Measurements from ENCODE around the gene CASP8AP2. TPM values are rescaled to one million over a fixed set of nuclear protein-coding genes. Genes with fewer than 3 reads are reported as not detected.
"Not testable (repeated sequence)": the region's sequence is repeated elsewhere in the genome, so short reads cannot be mapped to it uniquely, and the experiment has no call there.

The CASP8AP2 gene
- total RNA-seq, 4 donors from 2014 or later = 8.4 to 12.9 (median 10.1) TPM

- TF ChIP-seq POLR2A (IDR thresholded peaks at IDR 0.05) (no peak), CTCF (IDR thresholded peaks at IDR 0.05) (no peak)
- no peak for DNase-seq (ENCODE audit: low spot score in 2 of 2)
- no peak overlapping the region for H3K4me3 ChIP-seq (ENCODE audit: low read depth, poor library complexity, severe bottlenecking)
- 79 to 88% methylated on average over 7 of the region's 7 CpGs for WGBS, 2 donors
- intact Hi-C loops (cut with DNase I; ENCODE audit: low total_unique reads) = no loop called here
Observed at GRCh38 chr6:89888138-89888514, 58.4 kb downstream of the CASP8AP2 start.

GRCh38 chr6:89888871-89889270 lies 59.2 kb downstream of the CASP8AP2 start:
- intact Hi-C loops (cut with DNase I; ENCODE audit: low total_unique reads) = no loop called here
- 74 to 78% methylated on average over 3 of the region's 3 CpGs for WGBS, 2 donors

GRCh38 chr6:89890845-89891528 lies 61.3 kb downstream of the CASP8AP2 start:
- intact Hi-C loops (cut with DNase I; ENCODE audit: low total_unique reads); DNase-seq (ENCODE audit: low spot score in 2 of 2); H3K4me3 ChIP-seq (ENCODE audit: low read depth, poor library complexity, severe bottlenecking): not testable (repeated sequence)
- 4 to 6% methylated on average over 11 of the region's 11 CpGs for WGBS, 2 donors

More at GRCh38 chr6:89888871-89889270, 59.2 kb downstream of the CASP8AP2 start:
- DNase-seq (ENCODE audit: low spot score in 2 of 2) = no peak
- H3K4me3 ChIP-seq (ENCODE audit: low read depth, poor library complexity, severe bottlenecking) = no peak overlapping the region
- no peak for TF ChIP-seq CTCF (IDR thresholded peaks at IDR 0.05)
- no peak for TF ChIP-seq POLR2A (IDR thresholded peaks at IDR 0.05)

- intact Hi-C loops (cut with DNase I; ENCODE audit: low total_unique reads); DNase-seq (ENCODE audit: low spot score in 2 of 2); H3K4me3 ChIP-seq (ENCODE audit: low read depth, poor library complexity, severe bottlenecking): not testable (repeated sequence)
- 83 to 89% methylated on average over 8 of the region's 8 CpGs for WGBS, 2 donors
Observed at GRCh38 chr6:89892577-89892976, 62.9 kb downstream of the CASP8AP2 start.

- TF ChIP-seq POLR2A (IDR thresholded peaks at IDR 0.05) = no peak
- no peak for TF ChIP-seq CTCF (IDR thresholded peaks at IDR 0.05)
- no peak for DNase-seq (ENCODE audit: low spot score in 2 of 2)
- intact Hi-C loops (cut with DNase I; ENCODE audit: low total_unique reads) = no loop called here
- WGBS, 2 donors = 86 to 100% methylated on average over 1 of the region's 1 CpG
- no peak within 1 kb of the TSS for H3K4me3 ChIP-seq (ENCODE audit: low read depth, poor library complexity, severe bottlenecking)
Observed at GRCh38 chr6:89894169-89894568, 64.5 kb downstream of the CASP8AP2 start, which contains the start of gene GJA10. Gene GJA10, plus strand, starts transcription at chr6:89894469. Its CDS starts 0 bp downstream, at chr6:89894469.

GRCh38 chr6:89895276-89895874 lies 65.7 kb downstream of the CASP8AP2 start:
- TF ChIP-seq POLR2A (IDR thresholded peaks at IDR 0.05) (no peak), CTCF (IDR thresholded peaks at IDR 0.05) (no peak)
- peak in 1 of 2 donors; percentile 46 for DNase-seq (ENCODE audit: low spot score in 2 of 2)
- intact Hi-C loops (cut with DNase I; ENCODE audit: low total_unique reads) = no loop called here
- 46% methylated on average over 8 of the region's 8 CpGs for WGBS, 2 donors
- no peak overlapping the region for H3K4me3 ChIP-seq (ENCODE audit: low read depth, poor library complexity, severe bottlenecking)

GRCh38 chr6:89910001-89910901 lies 80.6 kb downstream of the CASP8AP2 start:
- H3K4me3 ChIP-seq (ENCODE audit: low read depth, poor library complexity, severe bottlenecking); DNase-seq (ENCODE audit: low spot score in 2 of 2); intact Hi-C loops (cut with DNase I; ENCODE audit: low total_unique reads): not testable (repeated sequence)
- 47 to 54% methylated on average over 10 of the region's 10 CpGs for WGBS, 2 donors

Measured in lower leg skin (tissue), 4 donors.